Limb (tissue), 2 donors: ENCODE measurements around the gene SPIRE2.

Experiments
- DNase-seq, 2 donors: peaks; one replicate each; pipeline ENCODE4 v3.0.0-alpha.2; 2016; ENCODE audit errors: extremely low spot score in 2 of 2

SPIRE2 gene

GRCh38 chr16:89893642-89894548 lies 65.6 kb downstream of the SPIRE2 start:
- no peak for DNase-seq

- no peak for DNase-seq
These were observed 67.4 kb downstream of the SPIRE2 start for GRCh38 chr16:89895482-89896250.

- no peak for DNase-seq
These were observed 68.9 kb downstream of the SPIRE2 start for GRCh38 chr16:89897204-89897603.

- no peak for DNase-seq
These were observed 70.1 kb downstream of the SPIRE2 start for GRCh38 chr16:89898201-89898967.

GRCh38 chr16:89899879-89900481 lies 71.7 kb downstream of the SPIRE2 start:
- DNase-seq: no peak

- no peak for DNase-seq
These were observed 72.6 kb downstream of the SPIRE2 start for GRCh38 chr16:89900885-89901284.

GRCh38 chr16:89902980-89903379 lies 74.7 kb downstream of the SPIRE2 start:
- no peak for DNase-seq

- DNase-seq: no peak
These were observed 75.7 kb downstream of the SPIRE2 start for GRCh38 chr16:89903908-89904515.

GRCh38 chr16:89904606-89905510 lies 76.6 kb downstream of the SPIRE2 start:
- no peak for DNase-seq

GRCh38 chr16:89905511-89906139 lies 77.3 kb downstream of the SPIRE2 start:
- DNase-seq: no peak

GRCh38 chr16:89906140-89907025 lies 78.1 kb downstream of the SPIRE2 start:
- DNase-seq: no peak

- no peak for DNase-seq
These were observed 79.0 kb downstream of the SPIRE2 start for GRCh38 chr16:89907055-89907814.

- no peak for DNase-seq
These were observed 80.0 kb downstream of the SPIRE2 start for GRCh38 chr16:89908236-89908635.

GRCh38 chr16:89909777-89910716 lies 81.8 kb downstream of the SPIRE2 start:
- DNase-seq: peak; percentile 36 to 76

GRCh38 chr16:89910717-89911354 lies 82.6 kb downstream of the SPIRE2 start:
- peak in 1 of 2 donors; percentile 31 for DNase-seq

- DNase-seq: no peak
These were observed 83.1 kb downstream of the SPIRE2 start for GRCh38 chr16:89911375-89911774.
